Muscle of leg (tissue), 11 donors: ENCODE data around the gene PLEKHM3. TPM values are rescaled to one million over a fixed set of nuclear protein-coding genes. Genes with fewer than 3 reads are reported as not detected.
"Not testable (repeated sequence)": the region's sequence is repeated elsewhere in the genome, so short reads cannot be mapped to it uniquely, and the experiment has no call there.

Experiments used
- DNase-seq: peaks from one replicate; pipeline ENCODE4 v3.0.0; 2013
- H3K27ac ChIP-seq: one replicate; pipeline ENCODE4 v1.5.1; 2013; ENCODE audit warnings: mild to moderate bottlenecking, low read length, control low read depth
- H3K27me3 ChIP-seq: one replicate; pipeline ENCODE4 v1.6.1; 2013; ENCODE audit warnings: low read length; ENCODE audit not compliant: control insufficient read depth, insufficient read depth
- H3K36me3 ChIP-seq: one replicate; pipeline ENCODE4 v1.6.1; 2013; ENCODE audit warnings: low read length; ENCODE audit not compliant: control insufficient read depth, insufficient read depth
- H3K4me1 ChIP-seq: one replicate; pipeline ENCODE4 v1.6.1; 2013; ENCODE audit warnings: low read length; ENCODE audit not compliant: control insufficient read depth, insufficient read depth
- H3K4me3 ChIP-seq: one replicate; pipeline ENCODE4 v1.5.1; 2013; ENCODE audit warnings: low read length, control low read depth
- H3K9me3 ChIP-seq: replicated peaks from 2 replicates; pipeline ENCODE4 v1.6.1; 2013; ENCODE audit warnings: low read depth, low read length; ENCODE audit not compliant: control insufficient read depth
- WGBS: methylation state at CpG from one replicate; pipeline ENCODE4 v1.1.5; 2013; ENCODE audit warnings: missing lambda C conversion rate; ENCODE audit not compliant: insufficient coverage; 5-methylcytosine and 5-hydroxymethylcytosine counted together
- polyA plus RNA-seq, 8 donors: library from polyadenylated mRNA; unstranded; fragments of 120-200 nt; gene quantifications; one replicate each; pipeline versions ENCODE4 v1.2.1 to v1.2.3, GENCODE V29; 2013; ENCODE audit warnings: inconsistent platforms in 1 of 8, low replicate concordance in 1 of 8; ENCODE audit not compliant: insufficient read length in 8 of 8, insufficient read depth in 1 of 8
- total RNA-seq: library from RNA; stranded (reverse); fragments of 120-200 nt; gene quantifications from one replicate; pipeline ENCODE4 v1.2.4, GENCODE V29; 2013

Gene PLEKHM3
- total and polyA plus RNA-seq, 9 donors: 6.2 to 9.5 (median 7.4) TPM

DNA sequence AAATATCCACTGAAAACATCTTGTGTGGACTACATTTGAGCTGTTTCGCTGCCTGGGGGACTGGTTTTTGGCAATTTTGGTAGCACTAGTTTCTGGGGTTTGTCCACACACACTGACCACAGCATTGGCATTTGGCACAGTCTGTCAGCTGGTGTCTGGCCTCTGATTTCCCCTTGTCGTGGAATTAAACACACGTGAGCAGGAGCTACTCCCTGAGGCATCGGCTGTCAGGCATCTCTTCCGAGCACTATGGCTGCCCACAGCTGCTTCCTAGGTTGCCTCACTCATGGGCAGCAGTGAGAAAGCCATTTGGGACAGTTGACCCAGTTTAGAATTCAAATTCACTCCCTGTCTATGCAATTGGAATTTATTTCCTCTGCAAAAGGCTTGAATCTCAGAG lies 208.8 kb downstream of the PLEKHM3 start:
- Histone ChIP-seq H3K27me3 (no peaks in the 10 kb centered on the region), H3K36me3 (no peaks in the 10 kb centered on the region), H3K27ac (no peak overlapping the region), H3K4me3 (no peak overlapping the region), H3K9me3 (no peaks in the 10 kb centered on the region), H3K4me1 (peaks cover 15% of the 10 kb centered on the region)
- DNase-seq: no peak
- WGBS: 81% methylated on average over 5 of the region's 5 CpGs

DNA sequence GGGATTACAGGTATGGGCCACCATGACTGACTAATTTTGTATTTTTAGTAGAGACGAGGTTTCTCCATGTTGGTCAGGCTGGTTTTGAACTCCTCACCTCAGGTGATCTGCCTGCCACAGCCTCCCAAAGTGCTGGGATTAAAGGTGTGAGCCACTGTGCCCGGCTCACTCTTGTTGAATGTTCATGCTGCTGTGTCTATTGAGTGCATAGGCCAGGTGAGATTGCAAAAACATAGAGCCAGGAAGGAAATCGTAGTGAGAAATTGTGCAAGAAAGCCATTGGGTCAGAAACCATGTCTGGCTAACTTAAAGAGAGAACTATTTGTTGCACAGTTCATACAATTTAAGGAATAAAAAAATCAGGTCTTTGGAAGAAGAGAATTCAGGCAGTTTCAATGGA lies 210.1 kb downstream of the PLEKHM3 start:
- 82% methylated on average over 3 of the region's 3 CpGs for WGBS
- H3K9me3 ChIP-seq: no peaks in the 10 kb centered on the region
- H3K27ac ChIP-seq: no peak overlapping the region
- no peak for DNase-seq
- H3K36me3 ChIP-seq: no peaks in the 10 kb centered on the region
- H3K27me3 ChIP-seq: no peaks in the 10 kb centered on the region
- H3K4me3 ChIP-seq: no peak overlapping the region
- H3K4me1 ChIP-seq: peaks cover 15% of the 10 kb centered on the region

DNA sequence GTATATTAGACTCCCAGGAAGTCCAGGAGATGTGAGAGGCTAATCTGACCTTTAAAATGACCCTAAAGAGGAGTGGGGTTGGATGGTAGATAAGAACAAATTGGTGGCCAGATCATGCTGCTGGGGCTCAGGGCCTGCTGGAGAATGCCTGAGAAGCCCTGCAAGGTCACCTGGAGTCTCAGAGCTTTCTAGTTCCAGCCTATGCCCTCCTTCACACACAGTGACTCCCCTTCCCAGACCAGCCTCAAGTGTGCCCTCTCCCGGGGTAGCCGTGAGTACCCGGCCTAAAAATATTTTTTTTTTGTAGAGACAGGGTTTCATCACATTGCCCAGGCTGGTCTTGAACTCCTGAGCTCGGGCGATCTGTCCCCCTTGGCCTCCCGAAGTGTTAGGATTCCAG lies 211.4 kb downstream of the PLEKHM3 start:
- no peak overlapping the region for H3K27ac ChIP-seq
- no peak for DNase-seq
- peaks cover 5% of the 10 kb centered on the region for H3K4me1 ChIP-seq
- H3K27me3 ChIP-seq: no peaks in the 10 kb centered on the region
- H3K4me3 ChIP-seq: no peak overlapping the region
- WGBS: 73% methylated on average over 3 of the region's 6 CpGs
- H3K9me3 ChIP-seq: no peaks in the 10 kb centered on the region
- no peaks in the 10 kb centered on the region for H3K36me3 ChIP-seq

DNA sequence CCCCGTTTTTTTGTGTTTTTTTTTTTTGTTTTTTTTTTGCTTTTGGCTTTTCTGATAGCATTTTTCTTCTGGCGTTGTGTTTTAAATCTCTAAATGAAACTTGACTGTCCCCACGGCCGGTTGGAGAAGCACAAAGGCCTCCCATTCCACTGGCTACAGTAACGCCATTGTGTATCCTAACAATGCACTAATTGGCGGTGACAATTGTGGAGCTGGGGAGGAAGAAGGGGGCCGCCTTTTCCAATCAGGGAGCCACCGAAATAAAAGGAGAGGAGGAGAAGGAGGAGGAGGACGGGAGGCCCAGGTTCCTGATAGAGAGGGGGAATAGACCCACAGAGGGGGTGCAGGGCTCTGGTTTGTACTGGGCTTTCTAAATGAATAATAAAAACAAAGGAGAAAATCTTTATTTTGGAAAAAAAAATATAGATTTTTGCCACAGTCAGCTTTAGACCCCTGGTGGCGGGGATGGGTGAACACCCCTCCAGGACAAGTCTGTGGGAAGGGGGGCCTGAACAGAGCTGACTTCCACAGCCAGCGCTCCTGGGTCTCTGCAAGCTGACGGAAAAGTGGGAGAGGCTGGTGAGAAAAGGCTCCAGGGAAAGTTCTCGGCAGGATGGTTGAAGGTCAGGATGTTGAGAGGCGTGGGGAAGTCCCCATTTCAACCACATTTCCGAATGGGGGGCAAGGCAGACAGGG lies 212.0 kb downstream of the PLEKHM3 start:
- Histone ChIP-seq H3K27me3 (no peaks in the 10 kb centered on the region), H3K9me3 (no peaks in the 10 kb centered on the region), H3K4me1 (peaks cover 5% of the 10 kb centered on the region), H3K27ac (no peak overlapping the region), H3K36me3 (no peaks in the 10 kb centered on the region), H3K4me3 (no peak overlapping the region)
- 92% methylated on average over 5 of the region's 15 CpGs for WGBS
- no peak for DNase-seq

DNA sequence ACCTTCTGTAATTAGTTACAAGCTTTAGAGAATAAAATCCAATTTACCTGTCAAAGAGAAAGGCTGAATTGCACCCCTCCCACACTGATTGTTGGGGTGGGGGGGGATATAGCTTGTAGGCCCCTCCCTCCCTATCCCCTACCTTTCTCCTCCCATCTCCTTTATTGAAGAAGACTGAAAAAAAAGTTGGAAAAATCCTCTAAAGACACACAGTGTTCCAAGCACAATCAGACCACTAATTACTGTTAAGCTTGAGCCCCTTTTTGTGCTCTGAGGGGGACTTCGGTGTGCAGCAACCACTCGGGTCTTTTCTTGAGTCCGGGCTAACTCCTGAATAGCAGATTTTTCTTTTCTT lies 212.6 kb downstream of the PLEKHM3 start:
- 60% methylated on average over 1 of the region's 3 CpGs for WGBS
- no peak for DNase-seq
- H3K36me3 ChIP-seq: no peaks in the 10 kb centered on the region
- H3K4me1 ChIP-seq: peaks cover 5% of the 10 kb centered on the region
- H3K27ac ChIP-seq: no peak overlapping the region
- no peaks in the 10 kb centered on the region for H3K27me3 ChIP-seq
- H3K4me3 ChIP-seq: no peak overlapping the region
- no peaks in the 10 kb centered on the region for H3K9me3 ChIP-seq

DNA sequence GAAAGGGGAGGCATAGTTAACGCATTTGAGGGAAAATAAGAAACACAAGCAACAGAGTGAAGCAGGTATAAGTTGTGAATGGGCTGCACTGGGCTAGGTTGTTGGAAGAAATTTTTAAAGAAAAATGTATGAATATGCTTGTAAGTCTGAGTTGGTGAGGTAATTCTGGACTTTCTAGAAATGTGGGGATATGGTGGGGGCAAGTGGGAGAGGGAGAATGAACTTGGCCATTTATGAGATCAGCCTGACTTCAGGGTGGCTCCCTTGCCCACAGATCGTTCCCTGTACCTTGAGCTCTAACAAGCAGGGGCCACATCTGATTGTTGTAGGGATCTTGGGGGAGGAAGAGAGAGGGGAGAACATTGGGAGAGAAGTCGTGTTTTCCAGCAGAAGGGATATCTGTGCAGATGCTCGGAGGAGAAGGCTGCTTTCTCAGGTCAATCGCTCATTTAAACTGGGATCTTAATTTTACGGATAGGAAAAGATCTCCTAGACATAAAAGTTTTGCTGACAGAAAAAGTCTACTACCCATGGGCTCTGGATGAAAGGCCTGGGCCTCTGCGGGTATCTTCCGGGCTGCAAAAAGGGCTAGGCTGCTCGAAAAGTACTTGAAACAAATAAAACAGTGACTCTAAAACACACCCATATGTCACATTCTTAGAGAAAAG lies 213.1 kb downstream of the PLEKHM3 start:
- 67% methylated on average over 4 of the region's 9 CpGs for WGBS
- H3K4me3 ChIP-seq: no peak overlapping the region
- DNase-seq: no peak
- peaks cover 5% of the 10 kb centered on the region for H3K4me1 ChIP-seq
- no peaks in the 10 kb centered on the region for H3K9me3 ChIP-seq
- no peak overlapping the region for H3K27ac ChIP-seq
- no peaks in the 10 kb centered on the region for H3K27me3 ChIP-seq
- H3K36me3 ChIP-seq: no peaks in the 10 kb centered on the region

DNA sequence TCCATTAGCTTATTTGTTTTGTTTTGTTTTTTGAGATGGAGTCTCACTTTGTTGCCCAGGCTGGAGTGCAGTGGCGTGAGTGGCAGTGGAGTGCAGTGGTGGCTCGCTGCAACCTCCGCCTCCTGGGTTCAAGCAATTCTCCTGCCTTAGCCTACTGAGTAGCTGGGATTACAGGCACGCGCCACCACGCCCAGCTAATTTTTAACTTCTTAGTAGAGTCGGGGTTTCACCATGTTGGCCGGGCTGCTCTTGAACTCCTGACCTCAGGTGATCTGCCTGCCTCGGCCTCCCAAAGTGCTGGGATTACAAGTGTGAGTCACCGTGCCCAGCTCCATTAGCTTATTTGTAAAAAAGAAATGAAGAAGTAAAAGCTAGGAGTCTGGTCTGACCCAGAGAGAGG lies 213.7 kb downstream of the PLEKHM3 start:
- not testable (repeated sequence) for H3K27me3 ChIP-seq, H3K4me3 ChIP-seq, H3K27ac ChIP-seq, H3K4me1 ChIP-seq, DNase-seq, H3K36me3 ChIP-seq, H3K9me3 ChIP-seq
- 89% methylated on average over 10 of the region's 10 CpGs for WGBS

DNA sequence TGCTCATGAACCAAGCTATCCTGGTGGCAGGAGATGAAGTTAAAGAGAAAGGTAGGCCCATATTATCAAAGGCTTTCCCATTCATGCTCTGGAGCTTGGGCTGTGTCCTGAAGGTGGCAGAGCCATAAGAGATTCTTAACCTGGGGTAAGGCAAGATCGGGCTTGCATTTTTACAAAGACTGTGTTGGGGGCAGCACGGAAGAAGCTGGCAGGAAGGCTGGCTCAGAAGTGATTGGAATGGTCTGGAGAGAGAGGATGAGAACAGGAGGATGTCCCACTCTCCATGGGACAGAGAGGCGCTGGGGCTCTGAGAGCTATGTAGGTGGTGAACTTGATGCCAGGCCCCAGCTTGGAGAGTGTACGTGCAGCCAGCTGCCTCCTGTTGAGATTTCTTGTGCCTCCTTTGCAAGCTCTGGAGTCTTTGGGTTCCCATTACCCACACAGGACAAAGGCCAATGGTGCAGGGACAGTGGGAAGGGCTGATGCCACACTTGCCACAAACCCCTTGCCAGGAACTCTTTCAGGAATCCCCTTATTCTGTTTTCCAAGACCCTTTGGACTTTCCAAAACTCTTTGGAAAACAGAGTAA lies 215.0 kb downstream of the PLEKHM3 start:
- H3K27me3 ChIP-seq: no peaks in the 10 kb centered on the region
- DNase-seq: no peak
- no peak overlapping the region for H3K4me3 ChIP-seq
- no peaks in the 10 kb centered on the region for H3K36me3 ChIP-seq
- WGBS: 64% methylated on average over 3 of the region's 4 CpGs
- H3K9me3 ChIP-seq: no peaks in the 10 kb centered on the region
- H3K4me1 ChIP-seq: peaks cover 7% of the 10 kb centered on the region
- no peak overlapping the region for H3K27ac ChIP-seq

DNA sequence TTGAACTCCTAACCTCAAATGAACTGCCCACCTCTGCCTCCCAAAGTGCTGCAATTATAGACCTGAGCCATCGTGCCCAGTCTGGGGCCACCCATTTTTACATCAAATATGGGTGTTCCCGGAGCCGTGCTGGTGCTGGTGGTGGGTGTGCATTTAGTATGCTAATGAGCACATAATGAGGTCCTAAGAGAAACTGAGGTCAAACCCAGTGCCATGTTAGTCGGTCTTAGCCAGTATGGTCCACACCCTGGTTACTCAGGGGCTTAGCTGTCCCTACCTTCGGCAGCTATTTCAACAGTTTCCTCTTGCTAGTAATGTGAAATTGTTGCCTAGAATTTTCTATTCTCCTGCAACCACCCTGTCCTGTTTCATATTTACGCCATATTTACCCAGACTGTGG lies 217.2 kb downstream of the PLEKHM3 start:
- peaks cover 7% of the 10 kb centered on the region for H3K4me1 ChIP-seq
- H3K4me3 ChIP-seq: no peak overlapping the region
- no peak overlapping the region for H3K27ac ChIP-seq
- H3K27me3 ChIP-seq: no peaks in the 10 kb centered on the region
- no CpG with 5 or more reads among the region's 6 CpGs for WGBS
- no peak for DNase-seq
- H3K9me3 ChIP-seq: no peaks in the 10 kb centered on the region
- H3K36me3 ChIP-seq: no peaks in the 10 kb centered on the region

DNA sequence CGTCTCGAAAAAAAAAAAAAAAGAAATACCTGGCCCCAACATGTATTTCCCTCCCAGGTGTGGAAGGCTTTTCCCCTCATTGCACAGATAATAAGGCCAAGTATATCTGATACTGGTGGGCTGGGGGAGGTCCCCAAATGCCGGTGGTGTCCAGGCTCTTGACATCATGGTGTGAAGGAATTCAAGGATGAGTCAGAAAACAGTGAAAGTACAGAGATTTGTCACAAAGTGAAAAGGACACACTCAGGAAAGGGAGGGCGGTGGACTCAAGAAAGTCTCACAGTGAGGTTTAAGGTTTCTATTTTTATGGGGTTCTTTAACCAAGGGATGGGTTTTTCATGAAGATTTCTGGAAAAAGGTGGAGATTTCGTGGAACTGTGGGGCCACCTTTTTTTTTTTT lies 217.8 kb downstream of the PLEKHM3 start:
- Histone ChIP-seq H3K4me3 (no peak overlapping the region), H3K4me1 (peaks cover 7% of the 10 kb centered on the region), H3K9me3 (no peaks in the 10 kb centered on the region), H3K36me3 (no peaks in the 10 kb centered on the region), H3K27me3 (no peaks in the 10 kb centered on the region), H3K27ac (no peak overlapping the region)
- WGBS: 88% methylated on average over 3 of the region's 5 CpGs
- no peak for DNase-seq
